Measurements from ENCODE around the gene ZNF687. TPM values are rescaled to one million over a fixed set of nuclear protein-coding genes. Genes with fewer than 3 reads are reported as not detected.

ZNF687 gene
- total RNA-seq, 2 donors from 2014 or later: 27.5 to 28.4 TPM

DNA sequence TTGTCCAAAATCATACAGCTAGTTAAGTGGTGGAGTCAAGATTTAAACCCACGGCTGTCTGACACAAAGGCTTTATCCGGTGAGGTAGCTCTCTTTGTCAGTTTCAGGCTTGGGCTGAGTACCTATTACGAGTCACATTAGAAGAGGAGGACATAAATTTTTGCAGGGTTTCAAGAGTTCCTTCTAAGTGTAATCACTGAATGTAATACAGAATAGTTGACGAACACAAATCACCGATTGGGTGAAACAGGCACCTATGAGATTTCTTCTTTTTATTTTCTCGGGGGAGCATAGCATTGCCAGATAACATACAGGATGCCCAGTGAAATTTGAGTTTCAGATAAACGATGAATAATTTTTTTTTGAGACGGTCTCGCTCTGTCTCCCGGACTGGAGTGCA is 26.7 kb upstream of the ZNF687 start:
- H3K4me3 ChIP-seq: peak overlapping the region; percentile 96

DNA sequence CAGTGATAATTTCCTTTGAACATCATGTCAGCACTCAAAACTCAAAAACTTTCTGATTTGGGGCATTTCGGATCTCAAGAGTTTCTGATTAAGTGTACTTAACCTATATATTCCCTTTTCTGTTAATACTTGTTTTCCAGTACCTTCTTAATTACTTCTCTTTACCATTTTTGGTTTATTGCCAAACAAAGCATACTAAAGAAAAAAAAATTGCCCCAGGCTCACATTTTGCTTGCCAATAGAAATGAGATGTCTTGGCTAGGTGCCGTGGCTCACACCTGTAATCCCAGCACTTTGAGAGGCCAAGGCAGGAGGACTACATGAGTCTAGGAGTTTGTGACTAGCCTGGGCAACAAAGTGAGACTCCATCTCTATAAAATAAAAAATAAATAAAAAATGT is 22.7 kb upstream of the ZNF687 start:
- H3K4me1 ChIP-seq: no peaks in the 10 kb centered on the region
- no peaks in the 10 kb centered on the region for H3K9me3 ChIP-seq
- TF ChIP-seq, protein P1, sequence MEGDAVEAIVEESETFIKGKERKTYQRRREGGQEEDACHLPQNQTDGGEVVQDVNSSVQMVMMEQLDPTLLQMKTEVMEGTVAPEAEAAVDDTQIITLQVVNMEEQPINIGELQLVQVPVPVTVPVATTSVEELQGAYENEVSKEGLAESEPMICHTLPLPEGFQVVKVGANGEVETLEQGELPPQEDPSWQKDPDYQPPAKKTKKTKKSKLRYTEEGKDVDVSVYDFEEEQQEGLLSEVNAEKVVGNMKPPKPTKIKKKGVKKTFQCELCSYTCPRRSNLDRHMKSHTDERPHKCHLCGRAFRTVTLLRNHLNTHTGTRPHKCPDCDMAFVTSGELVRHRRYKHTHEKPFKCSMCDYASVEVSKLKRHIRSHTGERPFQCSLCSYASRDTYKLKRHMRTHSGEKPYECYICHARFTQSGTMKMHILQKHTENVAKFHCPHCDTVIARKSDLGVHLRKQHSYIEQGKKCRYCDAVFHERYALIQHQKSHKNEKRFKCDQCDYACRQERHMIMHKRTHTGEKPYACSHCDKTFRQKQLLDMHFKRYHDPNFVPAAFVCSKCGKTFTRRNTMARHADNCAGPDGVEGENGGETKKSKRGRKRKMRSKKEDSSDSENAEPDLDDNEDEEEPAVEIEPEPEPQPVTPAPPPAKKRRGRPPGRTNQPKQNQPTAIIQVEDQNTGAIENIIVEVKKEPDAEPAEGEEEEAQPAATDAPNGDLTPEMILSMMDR (IDR thresholded peaks at IDR 0.05): no peak
- H3K4me3 ChIP-seq: no peak overlapping the region
- no peak overlapping the region for H3K27ac ChIP-seq
- H3K27me3 ChIP-seq: no peaks in the 10 kb centered on the region
- DNase-seq: no peak
- intact Hi-C loops (cut with DNase I): no loop called here
- no peaks in the 10 kb centered on the region for H3K36me3 ChIP-seq
- H3K9ac ChIP-seq (ENCODE audit: low read depth in 2 of 2, low read length in 2 of 2): no peak overlapping the region

More for the DNA sequence above, 26.7 kb upstream of the ZNF687 start:
- TF ChIP-seq, protein P1 (IDR thresholded peaks at IDR 0.05): no peak
- peak overlapping the region; percentile 64 to 92 for H3K9ac ChIP-seq (ENCODE audit: low read depth in 2 of 2, low read length in 2 of 2)
- H3K4me1 ChIP-seq: no peaks in the 10 kb centered on the region
- no peaks in the 10 kb centered on the region for H3K27me3 ChIP-seq
- intact Hi-C loops (cut with DNase I): no loop called here
- DNase-seq: no peak
- no peaks in the 10 kb centered on the region for H3K36me3 ChIP-seq
- H3K9me3 ChIP-seq: no peaks in the 10 kb centered on the region
- H3K27ac ChIP-seq: peak overlapping the region; percentile 81

DNA sequence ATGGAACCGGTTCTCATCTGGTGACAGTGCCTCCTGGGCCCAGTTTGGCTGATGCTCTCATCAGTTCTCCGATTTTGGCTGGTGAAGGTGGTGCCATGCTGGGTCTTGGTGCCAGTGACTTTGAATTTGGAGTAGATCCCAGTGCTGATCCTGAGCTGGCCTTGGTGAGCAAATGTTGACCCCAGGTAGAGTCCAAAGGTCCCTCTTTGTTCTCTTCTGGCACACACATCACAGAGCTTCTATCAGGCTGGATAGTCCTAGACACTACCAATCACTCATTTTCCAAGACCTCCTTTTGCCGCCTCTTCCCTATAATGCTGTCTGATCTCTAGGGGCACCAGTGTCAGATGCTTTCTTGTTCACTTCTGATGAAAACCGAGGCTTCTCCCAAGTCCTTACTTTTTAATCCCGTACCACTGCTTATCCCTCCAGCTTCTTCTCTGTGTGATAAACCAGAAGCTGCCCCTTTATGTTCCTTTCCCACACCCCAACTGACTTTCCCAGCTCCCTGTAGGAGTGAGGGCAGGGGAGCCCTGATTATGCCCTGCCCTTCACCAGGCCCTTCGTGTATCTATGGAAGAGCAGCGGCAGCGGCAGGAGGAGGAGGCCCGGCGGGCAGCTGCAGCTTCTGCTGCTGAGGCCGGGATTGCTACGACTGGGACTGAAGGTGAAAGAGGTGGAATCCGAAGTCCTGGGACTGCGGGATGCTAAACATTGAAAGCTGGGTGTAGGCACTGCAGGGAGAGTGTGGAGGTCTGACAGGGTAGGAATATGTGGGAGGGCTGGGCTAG is 16.5 kb upstream of the ZNF687 start:
- TF ChIP-seq, protein P1 (IDR thresholded peaks at IDR 0.05): no peak
- H3K36me3 ChIP-seq: peaks cover 9% of the 10 kb centered on the region
- no peak overlapping the region for H3K4me3 ChIP-seq
- DNase-seq: no peak
- H3K9me3 ChIP-seq: no peaks in the 10 kb centered on the region
- intact Hi-C loops (cut with DNase I): no loop called here
- no peaks in the 10 kb centered on the region for H3K27me3 ChIP-seq
- H3K4me1 ChIP-seq: no peaks in the 10 kb centered on the region
- H3K27ac ChIP-seq: no peak overlapping the region
- no peak overlapping the region for H3K9ac ChIP-seq (ENCODE audit: low read depth in 2 of 2, low read length in 2 of 2)

DNA sequence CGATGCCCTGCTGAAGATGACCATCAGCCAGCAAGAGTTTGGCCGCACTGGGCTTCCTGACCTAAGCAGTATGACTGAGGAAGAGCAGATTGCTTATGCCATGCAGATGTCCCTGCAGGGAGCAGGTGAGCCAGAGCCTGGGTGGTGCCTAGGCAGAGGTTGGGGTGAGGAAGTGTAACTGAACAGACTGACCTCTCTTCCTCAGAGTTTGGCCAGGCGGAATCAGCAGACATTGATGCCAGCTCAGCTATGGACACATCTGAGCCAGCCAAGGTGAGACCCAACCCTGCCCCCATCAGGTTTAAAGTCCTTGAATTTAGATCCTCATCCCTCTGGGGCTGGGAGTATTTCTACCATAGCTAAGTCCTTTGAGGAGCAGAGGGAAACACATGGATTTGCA is 15.8 kb upstream of the ZNF687 start:
- TF ChIP-seq, protein P1 (IDR thresholded peaks at IDR 0.05): no peak
- Histone ChIP-seq H3K4me3 (no peak overlapping the region), H3K36me3 (peaks cover 9% of the 10 kb centered on the region), H3K27me3 (no peaks in the 10 kb centered on the region), H3K9me3 (no peaks in the 10 kb centered on the region), H3K27ac (no peak overlapping the region), H3K4me1 (no peaks in the 10 kb centered on the region), H3K9ac (ENCODE audit: low read depth in 2 of 2, low read length in 2 of 2) (no peak overlapping the region)
- DNase-seq: no peak
- intact Hi-C loops (cut with DNase I): no loop called here

DNA sequence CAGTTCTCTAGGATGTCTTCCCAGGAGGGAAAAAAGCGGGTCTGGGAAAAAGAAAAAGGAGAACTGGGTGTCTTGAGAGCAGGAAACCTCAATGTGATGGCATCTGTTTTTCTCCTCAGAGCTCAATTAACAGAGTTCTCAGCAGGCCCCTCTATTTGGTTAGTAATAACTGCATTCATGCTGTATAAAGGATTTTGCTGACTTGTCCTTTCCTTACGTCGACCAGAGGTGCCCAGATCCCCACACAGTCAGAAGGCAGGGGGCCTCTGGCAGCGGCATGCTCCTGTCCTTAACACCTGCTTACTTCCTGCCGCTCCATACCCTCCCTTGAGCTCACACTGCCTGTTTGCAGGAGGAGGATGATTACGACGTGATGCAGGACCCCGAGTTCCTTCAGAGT is 15.3 kb upstream of the ZNF687 start:
- peaks cover 9% of the 10 kb centered on the region for H3K36me3 ChIP-seq
- DNase-seq: no peak
- intact Hi-C loops (cut with DNase I): no loop called here
- TF ChIP-seq, protein P1 (IDR thresholded peaks at IDR 0.05): no peak
- no peaks in the 10 kb centered on the region for H3K27me3 ChIP-seq
- no peaks in the 10 kb centered on the region for H3K9me3 ChIP-seq
- no peak overlapping the region for H3K4me3 ChIP-seq
- no peak overlapping the region for H3K9ac ChIP-seq (ENCODE audit: low read depth in 2 of 2, low read length in 2 of 2)
- H3K4me1 ChIP-seq: no peaks in the 10 kb centered on the region
- H3K27ac ChIP-seq: no peak overlapping the region

Measured in colonic mucosa (tissue), 4 donors.